Epithelial cell of proximal tubule (primary cell): ENCODE results near the gene SLC4A2. TPM values are rescaled to one million over a fixed set of nuclear protein-coding genes. Genes with fewer than 3 reads are reported as not detected.
A peak's percentile ranks its signal among the peaks of the same experiment; 100 is the strongest.

Experiments used
- DNase-seq: peaks from one replicate; pipeline ENCODE4 v3.0.0-alpha.2; 2011; ENCODE audit warnings: low read depth
- H3K4me3 ChIP-seq: 2 replicates; pipeline ENCODE4 v1.5.1; 2011; ENCODE audit warnings: low read depth, mild to moderate bottlenecking, low read length
- CTCF ChIP-seq: conservative IDR thresholded peaks from 2 replicates; pipeline ENCODE4 v1.5.1; 2012; ENCODE audit warnings: low read depth, mild to moderate bottlenecking, low read length
- total RNA-seq: library from RNA; depleted of rRNA; stranded (reverse); fragments of >200 nt; gene quantifications from 2 replicates; pipeline ENCODE4 v1.2.3, GENCODE V29; 2015

SLC4A2 gene
- total RNA-seq, 1 donor from 2014 or later = 115 TPM

GRCh38 chr7:151032936-151033863 lies 26.2 kb upstream of the SLC4A2 start:
- TF ChIP-seq CTCF = peak; percentile 26
- no peak overlapping the region for H3K4me3 ChIP-seq
- DNase-seq = no peak

- H3K4me3 ChIP-seq = no peak overlapping the region
- TF ChIP-seq CTCF = no peak
- DNase-seq = no peak
Observed at GRCh38 chr7:151033864-151034249, 25.5 kb upstream of the SLC4A2 start.

- TF ChIP-seq CTCF = no peak
- no peak overlapping the region for H3K4me3 ChIP-seq
Observed at GRCh38 chr7:151034312-151035025, 24.9 kb upstream of the SLC4A2 start.

GRCh38 chr7:151035026-151035717 lies 24.2 kb upstream of the SLC4A2 start:
- no peak overlapping the region for H3K4me3 ChIP-seq
- DNase-seq = no peak
- TF ChIP-seq CTCF = no peak

More at GRCh38 chr7:151034312-151035025, 24.9 kb upstream of the SLC4A2 start:
- DNase-seq = no peak

GRCh38 chr7:151035902-151036301 lies 23.5 kb upstream of the SLC4A2 start:
- no peak overlapping the region for H3K4me3 ChIP-seq
- no peak for DNase-seq
- TF ChIP-seq CTCF = no peak

GRCh38 chr7:151038951-151039849 lies 20.2 kb upstream of the SLC4A2 start:
- H3K4me3 ChIP-seq = no peak overlapping the region
- no peak for TF ChIP-seq CTCF
- DNase-seq = no peak
